IgD-negative memory B cell (primary cell): Measurements from ENCODE around the gene TNFRSF4. TPM values are rescaled to one million over a fixed set of nuclear protein-coding genes. Genes with fewer than 3 reads are reported as not detected.

Experiments used
- H3K27ac Mint-ChIP-seq, 3 donors: one replicate each; pipeline ENCODE4 v1.8.0; 2020 to 2022; ENCODE audit warnings: mild to moderate bottlenecking in 3 of 3, mixed read lengths in 3 of 3, moderate library complexity in 1 of 3
- H3K27me3 Mint-ChIP-seq: one replicate; pipeline ENCODE4 v1.8.0; 2021; ENCODE audit warnings: mixed read lengths
- H3K36me3 Mint-ChIP-seq: one replicate; pipeline ENCODE4 v1.8.0; 2020; ENCODE audit warnings: mild to moderate bottlenecking, mixed read lengths
- H3K4me1 Mint-ChIP-seq, 3 donors: one replicate each; pipeline ENCODE4 v1.8.0; 2020 to 2022; ENCODE audit warnings: mixed read lengths in 3 of 3, mild to moderate bottlenecking in 1 of 3
- H3K4me3 Mint-ChIP-seq, 4 donors: one replicate each; pipeline ENCODE4 v1.8.0; 2020 to 2022; ENCODE audit warnings: mild to moderate bottlenecking in 4 of 4, mixed read lengths in 4 of 4, moderate library complexity in 3 of 4
- H3K9me3 Mint-ChIP-seq, 3 donors: one replicate each; pipeline ENCODE4 v1.8.0; 2020 to 2021; ENCODE audit warnings: mixed read lengths in 3 of 3, mild to moderate bottlenecking in 1 of 3
- polyA plus RNA-seq: library from polyadenylated mRNA; unstranded; fragments of 300-500 nt; fragmentation: Illumina TruSeq; gene quantifications from one replicate; pipeline ENCODE4 v1.2.3, GENCODE V29; 2021

TNFRSF4 gene
- polyA plus RNA-seq, 1 donor from 2014 or later, result not detected

DNA sequence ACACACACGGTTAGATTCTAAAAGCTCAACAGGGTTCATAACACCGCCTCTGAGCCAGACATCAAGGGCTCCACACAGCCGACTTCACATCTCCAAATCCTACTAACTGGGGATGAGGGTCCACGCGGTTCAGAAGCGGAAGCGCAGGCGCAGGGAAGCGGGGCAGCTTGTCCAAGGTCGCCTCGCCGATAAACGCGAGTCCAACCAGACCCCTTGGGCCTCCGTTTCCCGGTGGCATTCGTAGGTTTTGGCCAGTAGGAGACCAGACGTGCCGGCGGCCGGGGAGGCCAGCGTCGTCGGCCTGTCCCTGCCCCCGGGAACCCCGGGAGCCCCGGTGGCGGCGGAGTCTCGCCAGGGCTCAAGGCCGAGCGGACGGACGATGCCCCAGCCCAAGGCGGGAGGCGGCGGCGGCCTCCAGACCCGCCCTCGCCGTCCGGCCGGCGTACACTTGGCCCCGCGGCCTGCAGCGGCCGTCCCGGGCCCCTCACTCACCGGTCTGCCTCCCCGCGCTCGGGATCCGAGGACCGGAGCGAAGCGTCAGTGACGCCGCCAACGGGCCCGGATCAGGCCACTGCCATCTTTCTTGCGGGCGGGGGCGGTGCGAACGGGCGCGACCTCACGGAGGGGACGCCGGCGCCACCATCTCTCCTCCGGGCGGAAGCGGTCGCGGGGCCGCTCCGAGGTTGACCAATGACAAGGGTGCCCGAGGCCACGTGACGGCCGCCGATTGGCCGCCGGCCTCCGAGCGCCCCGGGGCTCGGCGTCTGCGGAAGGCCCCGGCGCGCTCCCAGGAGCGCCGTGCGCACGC lies 17.7 kb upstream of the TNFRSF4 start, which contains the start of gene SDF4:
TSS of gene SDF4 (minus strand) at position 602 of the 808 bp plus-strand sequence. CDS start 3,229 bp downstream, outside the sequence.
- H3K4me3 Mint-ChIP-seq, result peak within 1 kb of the TSS; percentile 91 to 97 (median 95)
- H3K27ac Mint-ChIP-seq, result peak within 1 kb of the TSS; percentile 86 to 93 (median 93)
- H3K4me1 Mint-ChIP-seq, result peaks cover 3 to 20% (median 19%) of the 10 kb centered on the region in 3 donors
- no peaks in the 10 kb centered on the region for H3K27me3 Mint-ChIP-seq
- no peaks in the 10 kb centered on the region for H3K9me3 Mint-ChIP-seq
- no peaks in the 10 kb centered on the region for H3K36me3 Mint-ChIP-seq

DNA sequence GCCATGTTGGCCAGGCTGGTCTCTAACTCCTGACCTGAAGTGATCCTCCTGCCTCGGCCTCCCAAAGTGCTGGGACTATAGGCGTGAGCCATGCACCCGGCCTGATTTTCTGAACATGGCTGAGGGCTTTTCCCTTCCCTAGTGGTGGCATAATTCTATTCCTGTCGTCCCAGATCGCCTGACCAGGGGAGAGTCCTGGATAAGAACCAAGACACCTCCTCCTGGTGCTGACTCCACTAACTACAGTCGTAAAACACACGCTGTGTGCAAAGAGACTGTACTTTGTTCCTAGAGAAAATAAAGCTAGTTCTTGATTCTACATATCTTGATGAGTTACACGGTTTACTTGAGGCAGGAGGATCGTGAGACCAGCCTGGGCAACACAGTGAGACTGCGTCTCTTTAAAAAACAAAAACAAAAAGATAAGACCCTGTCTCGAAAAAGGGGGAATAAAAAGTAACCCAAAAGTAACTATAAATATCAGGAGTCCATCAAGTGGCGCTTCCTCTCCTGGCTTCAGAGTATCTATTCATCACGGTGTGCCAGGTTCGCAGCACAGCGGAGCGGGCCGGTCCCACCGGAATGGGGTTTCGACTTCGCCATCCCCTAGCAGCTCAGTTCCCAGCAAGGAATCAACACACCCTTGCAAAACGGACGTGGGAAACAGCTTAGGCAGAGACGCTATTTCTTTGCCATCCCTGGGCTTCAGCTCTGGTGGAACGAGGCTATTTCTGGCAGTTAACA lies 16.9 kb upstream of the TNFRSF4 start:
- H3K9me3 Mint-ChIP-seq, result no peaks in the 10 kb centered on the region
- H3K4me3 Mint-ChIP-seq, result peak overlapping the region; percentile 91 to 97 (median 95)

DNA sequence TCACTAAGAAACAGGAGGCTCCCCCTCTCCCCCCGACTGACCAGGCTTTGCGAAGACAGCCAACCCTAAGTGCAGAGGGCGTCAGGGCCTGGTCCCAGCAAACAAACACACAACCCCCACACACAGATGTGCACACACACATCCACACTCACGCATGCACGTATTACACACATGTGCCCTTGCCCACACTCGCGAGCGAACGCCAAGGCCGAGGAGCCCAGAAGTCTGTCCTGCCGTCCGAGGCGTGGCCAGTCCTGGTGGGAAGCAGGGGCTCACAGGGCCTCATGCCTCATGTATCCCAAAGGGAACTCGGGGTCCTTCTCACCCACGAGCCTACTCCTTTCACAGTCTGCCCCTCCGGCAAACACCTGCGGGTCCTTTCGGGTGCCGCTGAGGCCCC lies 15.8 kb upstream of the TNFRSF4 start:
- Mint-ChIP-seq H3K36me3 (no peaks in the 10 kb centered on the region), H3K4me3 (peak overlapping the region; percentile 45 to 88 (median 70)), H3K27me3 (no peaks in the 10 kb centered on the region), H3K27ac (peak overlapping the region in 1 of 3 donors; percentile 93), H3K4me1 (peaks cover 3 to 22% (median 19%) of the 10 kb centered on the region in 3 donors), H3K9me3 (no peaks in the 10 kb centered on the region)

More for the DNA sequence above, 16.9 kb upstream of the TNFRSF4 start:
- Mint-ChIP-seq H3K4me1 (peaks cover 3 to 20% (median 19%) of the 10 kb centered on the region in 3 donors), H3K27ac (peak overlapping the region; percentile 86 to 93 (median 93)), H3K36me3 (no peaks in the 10 kb centered on the region), H3K27me3 (no peaks in the 10 kb centered on the region)

DNA sequence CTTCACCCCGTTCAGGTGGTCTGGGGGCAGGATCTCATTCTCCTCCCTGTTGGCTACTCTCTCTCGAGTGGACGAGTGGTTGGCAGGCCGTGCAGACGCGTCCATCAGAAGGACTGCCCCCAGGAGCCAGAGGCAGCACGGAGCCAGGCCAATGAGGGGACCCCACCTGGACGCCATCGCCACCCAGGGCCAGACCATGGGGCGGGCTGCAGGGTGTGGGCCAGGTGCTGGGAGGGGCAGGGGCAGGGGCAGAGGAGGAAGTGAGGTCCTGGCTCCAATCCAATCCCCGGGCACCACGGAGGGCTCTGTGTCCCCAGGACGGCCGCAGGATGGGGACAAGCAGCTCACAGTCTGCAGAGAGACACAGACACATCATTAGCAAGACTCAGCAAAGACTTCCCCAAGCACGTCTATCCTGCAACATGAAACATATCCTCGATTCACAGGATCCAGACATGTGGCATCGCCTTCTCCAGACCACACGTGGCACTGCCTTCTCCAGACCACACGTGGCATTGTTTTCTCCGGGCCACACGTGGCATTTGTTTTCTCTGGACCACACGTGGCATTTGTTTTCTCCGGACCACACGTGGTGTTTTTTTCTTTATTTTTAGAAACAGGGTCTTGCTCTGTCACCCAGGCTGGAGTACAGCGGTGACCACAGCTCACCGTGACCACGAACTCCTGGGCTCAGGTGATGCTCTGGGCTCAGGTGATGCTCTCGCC lies 14.8 kb upstream of the TNFRSF4 start:
- Mint-ChIP-seq H3K27me3 (no peaks in the 10 kb centered on the region), H3K4me1 (peaks cover 3 to 18% (median 15%) of the 10 kb centered on the region in 3 donors), H3K4me3 (peak overlapping the region in 1 of 4 donors; percentile 54), H3K36me3 (no peaks in the 10 kb centered on the region), H3K27ac (no peak overlapping the region), H3K9me3 (no peaks in the 10 kb centered on the region)

DNA sequence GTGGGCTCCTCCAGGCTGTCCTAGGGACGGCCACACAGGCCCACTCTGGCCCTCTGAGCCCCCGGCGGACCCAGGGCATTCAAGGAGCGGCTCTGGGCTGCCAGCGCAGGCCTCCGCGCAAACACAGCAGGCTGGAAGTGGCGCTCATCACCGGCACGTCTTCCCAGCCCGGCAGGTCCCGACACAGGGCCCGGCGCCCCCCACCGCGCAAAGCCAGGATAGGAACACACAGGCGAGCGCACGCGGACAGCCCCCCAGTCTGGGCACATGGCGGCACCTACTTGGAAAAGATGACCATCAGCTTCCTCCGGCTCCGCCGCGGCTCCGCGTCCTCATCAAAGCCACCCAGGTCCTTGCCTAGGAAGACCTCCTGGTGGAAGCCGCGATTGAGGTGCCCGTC lies 14.2 kb upstream of the TNFRSF4 start:
- H3K4me1 Mint-ChIP-seq, result peaks cover 3 to 14% (median 11%) of the 10 kb centered on the region in 3 donors
- peak overlapping the region in 1 of 4 donors; percentile 54 for H3K4me3 Mint-ChIP-seq
- no peak overlapping the region for H3K27ac Mint-ChIP-seq
- H3K9me3 Mint-ChIP-seq, result no peaks in the 10 kb centered on the region
- no peaks in the 10 kb centered on the region for H3K27me3 Mint-ChIP-seq
- H3K36me3 Mint-ChIP-seq, result no peaks in the 10 kb centered on the region

DNA sequence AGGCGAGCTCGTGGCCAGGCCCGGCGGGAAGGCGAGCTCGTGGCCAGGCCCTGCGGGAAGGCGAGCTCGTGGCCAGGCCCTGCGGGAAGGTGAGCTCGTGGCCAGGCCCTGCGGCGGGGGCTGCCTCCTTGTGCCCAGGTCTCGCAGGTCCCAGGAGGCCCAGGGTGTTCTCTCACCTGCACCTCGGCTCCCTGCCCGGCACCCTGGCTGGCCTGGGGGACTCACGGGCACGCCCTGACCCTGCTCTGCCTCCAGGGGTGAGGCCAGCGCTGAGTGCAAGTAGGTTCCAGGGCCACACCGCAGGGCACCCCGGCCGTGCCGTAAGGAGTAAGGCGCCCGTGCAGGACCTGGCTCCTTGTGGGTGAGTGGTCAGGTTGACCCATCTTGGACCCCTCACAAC lies 13.4 kb upstream of the TNFRSF4 start:
- Mint-ChIP-seq H3K9me3 (no peaks in the 10 kb centered on the region), H3K27me3 (no peaks in the 10 kb centered on the region), H3K4me3 (no peak overlapping the region), H3K4me1 (peaks cover 3 to 14% (median 12%) of the 10 kb centered on the region in 3 donors), H3K36me3 (no peaks in the 10 kb centered on the region), H3K27ac (no peak overlapping the region)

DNA sequence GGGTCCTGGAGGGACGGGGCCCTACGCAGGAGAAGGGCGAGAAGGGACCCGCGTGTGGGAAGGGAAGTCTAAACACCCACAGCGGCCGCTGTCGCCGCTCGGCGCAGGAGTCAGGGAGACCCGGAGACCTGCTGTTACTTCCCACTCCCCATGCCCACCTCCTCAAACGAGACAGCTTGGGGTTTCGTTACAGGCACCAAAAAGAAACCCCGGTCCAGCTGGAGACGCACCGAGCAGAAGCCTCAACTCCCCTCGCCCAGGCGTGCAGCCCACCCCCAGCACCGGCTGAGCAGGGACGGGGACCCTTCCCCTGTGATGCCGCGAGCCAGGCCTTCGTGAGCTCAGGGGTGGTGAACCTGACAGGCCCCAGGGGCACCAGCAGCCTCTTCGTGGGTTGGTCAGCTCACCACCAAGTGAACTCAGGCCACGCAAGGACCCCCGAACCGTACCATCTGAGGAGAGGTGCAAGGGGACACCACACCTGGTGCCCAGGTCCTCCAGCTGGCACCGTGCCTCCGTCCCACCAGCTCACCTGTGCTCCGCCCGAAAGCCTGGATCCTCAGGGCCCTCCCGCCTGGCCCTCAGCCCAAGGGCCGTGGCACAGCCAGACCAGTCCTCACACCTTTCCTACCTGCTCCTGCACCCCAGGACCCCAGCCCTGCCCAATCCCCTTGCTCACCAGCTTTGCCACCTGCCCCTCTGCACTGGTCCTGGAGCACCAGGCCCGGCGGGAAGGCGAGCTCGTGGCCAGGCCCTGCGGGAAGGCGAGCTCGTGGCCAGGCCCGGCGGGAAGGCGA lies 12.8 kb upstream of the TNFRSF4 start:
- Mint-ChIP-seq H3K4me1 (peaks cover 3 to 14% (median 12%) of the 10 kb centered on the region in 3 donors), H3K27ac (no peak overlapping the region), H3K36me3 (no peaks in the 10 kb centered on the region), H3K9me3 (no peaks in the 10 kb centered on the region), H3K27me3 (no peaks in the 10 kb centered on the region), H3K4me3 (no peak overlapping the region)

DNA sequence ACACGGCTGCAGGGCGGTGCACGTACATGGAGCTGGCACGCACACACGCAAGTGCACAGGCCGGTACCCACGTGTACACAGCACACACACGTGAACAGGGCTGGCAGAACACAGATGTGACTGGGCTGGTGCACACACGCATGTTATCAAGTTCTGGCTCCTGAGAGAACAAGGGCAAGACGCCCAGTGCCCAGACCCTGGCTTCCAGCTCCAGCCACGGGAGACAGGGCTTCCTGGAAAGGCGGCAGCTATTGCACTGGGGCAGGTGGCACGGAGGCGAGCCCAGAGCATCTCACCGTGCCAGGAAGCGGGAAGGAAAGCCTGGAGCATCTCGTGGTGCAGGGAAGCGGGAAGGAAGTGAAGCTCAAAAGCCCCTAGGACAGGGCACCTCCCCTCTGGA lies 12.0 kb upstream of the TNFRSF4 start:
- H3K9me3 Mint-ChIP-seq, result no peaks in the 10 kb centered on the region
- no peaks in the 10 kb centered on the region for H3K27me3 Mint-ChIP-seq
- peak overlapping the region in 1 of 4 donors; percentile 29 for H3K4me3 Mint-ChIP-seq
- H3K4me1 Mint-ChIP-seq, result peaks cover 3 to 14% (median 12%) of the 10 kb centered on the region in 3 donors
- no peak overlapping the region for H3K27ac Mint-ChIP-seq
- H3K36me3 Mint-ChIP-seq, result peaks cover 1% of the 10 kb centered on the region

DNA sequence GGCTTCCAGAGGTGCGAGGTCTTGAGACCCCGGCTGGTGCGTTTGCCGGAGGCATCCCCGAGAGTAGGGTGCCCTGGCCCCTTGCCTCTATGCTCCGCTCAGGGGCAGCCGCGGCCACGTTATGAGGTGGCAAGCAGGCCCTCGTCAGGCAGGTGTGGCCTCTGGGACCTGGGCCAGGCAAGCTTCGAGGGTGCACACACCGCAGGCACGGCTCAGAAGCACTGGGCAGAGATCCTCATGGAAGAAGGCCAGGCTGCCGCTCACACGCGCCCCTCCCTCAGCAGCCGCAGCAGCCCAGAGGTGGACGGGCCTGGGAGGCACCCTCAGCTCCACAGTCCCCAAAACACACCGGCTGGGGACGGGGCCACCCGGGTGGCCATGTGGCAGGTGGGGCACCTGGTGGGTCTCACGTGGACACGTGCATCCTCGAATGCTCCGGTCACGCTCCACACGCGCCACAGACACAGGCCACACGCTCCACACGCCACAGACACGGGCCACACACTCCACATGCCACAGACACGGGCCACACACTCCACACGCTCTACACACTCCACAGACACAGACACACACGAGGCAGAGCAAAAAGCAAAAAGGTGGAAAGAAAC lies 11.4 kb upstream of the TNFRSF4 start:
- peaks cover 2% of the 10 kb centered on the region for H3K36me3 Mint-ChIP-seq
- H3K27me3 Mint-ChIP-seq, result no peaks in the 10 kb centered on the region
- no peaks in the 10 kb centered on the region for H3K9me3 Mint-ChIP-seq
- peaks cover 0 to 10% (median 8%) of the 10 kb centered on the region in 3 donors for H3K4me1 Mint-ChIP-seq
- H3K4me3 Mint-ChIP-seq, result no peak overlapping the region
- H3K27ac Mint-ChIP-seq, result no peak overlapping the region

DNA sequence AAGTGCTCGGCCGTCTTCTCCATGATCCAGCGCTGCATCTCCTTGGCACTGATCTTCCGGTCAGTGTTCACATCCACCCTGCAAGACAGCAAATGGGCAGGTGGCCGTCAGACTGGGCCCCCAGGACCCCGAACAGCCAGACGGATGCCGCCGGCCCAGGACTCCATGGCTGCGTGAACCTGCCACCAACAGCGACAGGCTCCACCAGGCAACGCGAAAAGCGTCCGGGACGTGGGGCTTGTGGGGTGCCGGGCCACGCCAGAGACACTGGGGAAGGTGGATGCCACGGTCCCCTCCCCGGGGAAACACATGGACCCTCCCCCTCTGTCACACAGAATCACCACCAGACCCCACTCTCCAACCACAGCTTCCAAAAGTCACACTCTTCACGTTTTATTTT lies 9.9 kb upstream of the TNFRSF4 start:
- no peaks in the 10 kb centered on the region for H3K9me3 Mint-ChIP-seq
- no peaks in the 10 kb centered on the region for H3K27me3 Mint-ChIP-seq
- H3K4me1 Mint-ChIP-seq, result peaks cover 0 to 2% (median 1%) of the 10 kb centered on the region in 3 donors
- peaks cover 2% of the 10 kb centered on the region for H3K36me3 Mint-ChIP-seq
- no peak overlapping the region for H3K27ac Mint-ChIP-seq
- H3K4me3 Mint-ChIP-seq, result no peak overlapping the region

DNA sequence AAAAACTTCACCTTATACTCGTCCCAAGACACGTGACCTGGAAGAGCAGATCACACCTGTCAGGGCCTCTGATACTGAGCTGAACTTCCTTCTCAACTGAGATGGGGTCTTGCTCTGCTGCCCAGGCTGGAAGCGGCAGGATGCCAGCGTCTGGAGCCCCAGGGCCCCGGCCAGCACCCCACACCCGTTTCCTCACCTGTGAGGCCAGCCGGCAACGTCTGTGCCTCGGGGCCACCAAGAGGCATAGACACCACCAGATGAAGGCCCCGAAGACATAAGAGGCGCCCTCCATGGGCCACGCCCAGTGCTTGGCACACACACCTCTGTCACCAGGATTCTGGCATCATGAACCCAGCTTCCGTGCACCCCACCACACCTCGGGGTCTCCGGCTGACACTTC lies 9.4 kb upstream of the TNFRSF4 start:
- Mint-ChIP-seq H3K27ac (peak overlapping the region; percentile 29 to 85 (median 58)), H3K4me3 (no peak overlapping the region), H3K4me1 (peaks cover 0 to 2% (median 1%) of the 10 kb centered on the region in 3 donors), H3K27me3 (no peaks in the 10 kb centered on the region), H3K36me3 (peaks cover 2% of the 10 kb centered on the region), H3K9me3 (no peaks in the 10 kb centered on the region)

DNA sequence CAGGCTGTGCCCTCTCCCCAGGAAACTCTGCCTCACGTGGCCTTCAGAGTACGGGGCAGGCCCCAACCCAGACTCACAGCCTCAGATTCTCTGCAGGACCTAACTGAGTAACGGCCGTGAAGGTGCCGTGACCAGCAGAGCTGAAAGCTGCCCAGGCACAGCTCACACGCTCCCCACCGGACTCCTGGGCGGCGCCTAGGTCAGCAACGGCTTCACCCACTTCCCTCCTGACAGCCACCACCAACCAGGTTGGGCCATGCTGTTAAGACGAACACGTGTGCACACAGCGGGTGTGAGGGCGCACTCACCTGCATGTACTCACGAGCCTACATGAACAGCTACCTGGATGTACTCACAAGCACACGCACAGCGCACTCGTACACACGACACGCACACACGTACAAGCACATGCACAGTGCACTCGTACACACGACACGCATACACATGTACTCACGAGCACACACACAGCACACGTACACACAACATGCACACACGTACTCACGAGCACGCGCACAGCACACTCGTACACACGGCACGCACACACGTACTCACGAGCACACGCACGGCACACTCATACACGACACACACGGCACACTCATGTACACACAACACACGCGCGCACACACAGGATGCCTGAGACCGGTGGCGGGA lies 8.7 kb upstream of the TNFRSF4 start:
- Mint-ChIP-seq H3K4me1 (peaks cover 0 to 2% (median 1%) of the 10 kb centered on the region in 3 donors), H3K9me3 (no peaks in the 10 kb centered on the region), H3K27me3 (no peaks in the 10 kb centered on the region), H3K27ac (peak overlapping the region; percentile 29 to 85 (median 58)), H3K36me3 (peaks cover 2% of the 10 kb centered on the region), H3K4me3 (peak overlapping the region in 1 of 4 donors; percentile 27)

DNA sequence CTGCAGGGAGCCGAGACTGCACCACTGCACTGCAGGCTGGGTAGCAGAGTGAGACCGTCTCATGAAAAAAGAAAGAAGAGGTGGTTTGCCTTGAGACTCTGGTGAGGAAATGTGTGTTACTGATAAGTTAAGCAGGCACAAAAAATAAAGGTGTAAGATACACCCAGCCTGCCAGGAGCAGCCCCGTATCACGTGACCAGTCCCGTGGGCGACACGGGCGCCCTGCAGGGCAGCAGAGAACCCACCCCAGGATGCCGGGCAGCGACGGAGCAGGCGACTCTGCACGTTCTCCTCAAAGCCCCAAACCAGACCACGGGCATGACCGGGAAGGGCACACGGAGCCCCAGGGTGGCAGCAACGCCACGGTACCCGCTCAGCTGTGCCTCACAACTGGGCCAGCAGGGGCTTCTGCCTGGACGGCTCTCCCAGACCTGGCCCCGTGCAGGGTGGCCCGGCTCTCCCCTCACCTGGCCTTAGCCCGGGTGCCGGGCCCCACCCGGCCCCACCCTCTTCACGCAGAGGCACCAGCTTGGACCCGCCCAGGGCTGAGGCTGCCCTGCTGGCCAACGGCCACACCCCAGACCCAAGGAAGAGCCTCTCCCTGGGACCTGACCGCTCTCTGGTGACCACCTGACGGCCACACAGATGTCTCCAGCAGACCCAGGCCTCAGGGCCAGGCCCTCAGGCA lies 8.1 kb upstream of the TNFRSF4 start:
- Mint-ChIP-seq H3K27ac (no peak overlapping the region), H3K4me1 (peaks cover 0 to 2% (median 1%) of the 10 kb centered on the region in 3 donors), H3K9me3 (no peaks in the 10 kb centered on the region), H3K4me3 (no peak overlapping the region), H3K27me3 (no peaks in the 10 kb centered on the region), H3K36me3 (peaks cover 2% of the 10 kb centered on the region)
